GM12878 (cell line): ENCODE results near the gene PCTP. TPM values are rescaled to one million over a fixed set of nuclear protein-coding genes. Genes with fewer than 3 reads are reported as not detected.

Source experiments
- ATAC-seq: fragments of 200-7000 bp; cut with Tn5 transposase; 3 replicates; pipeline ENCODE4 v1.9.1; 2020; ENCODE audit warnings: mild to moderate bottlenecking, moderate library complexity
- BruUV-seq: library from RNA; stranded (reverse); fragments of 400-500 nt; replicated peaks from 2 replicates; lab custom pipeline; 2021; lab: Mats Ljungman, UMichigan
- CTCF ChIA-PET: fragments of 300-600 bp; sonication (Branson Sonifier 250); formaldehyde crosslinking; extraction: SDS; loops from one replicate; lab custom pipeline; 2021; ENCODE audit warnings: inconsistent platforms; lab: Yijun Ruan, JAX
- POLR2A ChIA-PET: fragments of 350-600 bp; formaldehyde crosslinking; extraction: SDS; loops from one replicate; lab custom pipeline; 2021; ENCODE audit warnings: inconsistent platforms; lab: Charles Lee
- RAD21 ChIA-PET: fragments of 300-600 bp; sonication (Branson Sonifier 250); formaldehyde crosslinking; loops from one replicate; lab custom pipeline; 2023; ENCODE audit warnings: antibody characterized with exemption; ENCODE audit not compliant: unreplicated experiment; lab: Charles Lee
- SMC1A ChIA-PET: fragments of 300-600 bp; sonication (Branson Sonifier 250); formaldehyde crosslinking; loops from one replicate; lab custom pipeline; 2023; ENCODE audit not compliant: unreplicated experiment, uncharacterized antibody; lab: Charles Lee
- DNase-seq: peaks from one replicate; pipeline ENCODE4 v3.0.0-alpha.2; 2011; ENCODE audit warnings: low read depth, low spot score
- FAIRE-seq: peaks from 3 replicates; lab custom pipeline; 2011; peaks lifted over from hg19 to GRCh38; lab: Jason Lieb, UNC
- H2AFZ ChIP-seq: 2 replicates; pipeline ENCODE4 v1.6.0; 2011; ENCODE audit warnings: low read depth, low read length, control low read depth; ENCODE audit not compliant: control insufficient read depth
- H3K27ac ChIP-seq: 2 replicates; pipeline ENCODE4 v1.5.1; 2011; ENCODE audit warnings: control low read depth; ENCODE audit not compliant: control insufficient read depth, insufficient read depth
- H3K27me3 ChIP-seq, 2 experiments: replicated peaks in 1 of 2; 2 replicates each; pipeline versions ENCODE4 v1.6.0 to v1.6.1; 2011; ENCODE audit warnings: low read length in 1 of 2; ENCODE audit not compliant: control insufficient read depth in 2 of 2, insufficient read depth in 2 of 2
- H3K36me3 ChIP-seq, 2 experiments: 2 replicates each; pipeline ENCODE4 v1.5.1; 2011; ENCODE audit warnings: low read length in 1 of 2; ENCODE audit not compliant: control insufficient read depth in 2 of 2, insufficient read depth in 2 of 2
- H3K4me1 ChIP-seq: 2 replicates; pipeline ENCODE4 v1.6.1; 2011; ENCODE audit warnings: mild to moderate bottlenecking, low read length, moderate library complexity, mixed read lengths; ENCODE audit not compliant: control insufficient read depth, insufficient read depth
- H3K4me2 ChIP-seq: 2 replicates; pipeline ENCODE4 v1.6.0; 2011; ENCODE audit warnings: control low read depth; ENCODE audit not compliant: control insufficient read depth, insufficient read depth
- H3K4me3 ChIP-seq: fragments of 200-600 bp; sonication (generic); 2 replicates; pipeline ENCODE4 v1.5.1; 2016
- H3K79me2 ChIP-seq: 2 replicates; pipeline ENCODE4 v1.6.0; 2011; ENCODE audit warnings: low read length; ENCODE audit not compliant: control insufficient read depth, insufficient read depth
- H3K9ac ChIP-seq: 2 replicates; pipeline ENCODE4 v1.8.0; 2011; ENCODE audit warnings: low read length, control low read depth, mixed read lengths; ENCODE audit not compliant: control insufficient read depth, insufficient read depth
- H3K9me3 ChIP-seq: replicated peaks from 3 replicates; pipeline ENCODE4 v1.5.1; 2011; ENCODE audit warnings: mild to moderate bottlenecking, low read length; ENCODE audit not compliant: control insufficient read depth, insufficient read depth
- H4K20me1 ChIP-seq: 2 replicates; pipeline ENCODE4 v1.6.0; 2011; ENCODE audit not compliant: control insufficient read depth, insufficient read depth
- EED ChIP-seq: sonication (generic); IDR thresholded peaks from 2 replicates; pipeline ENCODE4 v1.6.1; 2016; ENCODE audit warnings: antibody characterized with exemption, low read depth
- IKZF2 ChIP-seq, 2 experiments: fragments of 450-650 bp; IDR thresholded peaks; 2 replicates each; pipeline ENCODE4 v1.6.1; 2017; ENCODE audit warnings: mild to moderate bottlenecking in 2 of 2, moderate library complexity in 2 of 2
- PKNOX1 ChIP-seq: fragments of 450-650 bp; IDR thresholded peaks from 2 replicates; pipeline ENCODE4 v1.6.1; 2016; ENCODE audit warnings: mild to moderate bottlenecking
- POLR2AphosphoS2 ChIP-seq: IDR thresholded peaks from 2 replicates; pipeline ENCODE4 v1.6.1; 2011; ENCODE audit warnings: low read depth, mild to moderate bottlenecking, low read length, improper control_type of control experiment, moderate library complexity
- SMARCA5 ChIP-seq: fragments of 450-650 bp; IDR thresholded peaks from 2 replicates; pipeline ENCODE4 v1.6.1; 2017; ENCODE audit warnings: mild to moderate bottlenecking
- SUZ12 ChIP-seq: fragments of 200-600 bp; sonication (generic); IDR thresholded peaks from one replicate; pipeline ENCODE4 v1.6.1; 2018; ENCODE audit warnings: antibody characterized with exemption, mild to moderate bottlenecking; ENCODE audit not compliant: unreplicated experiment
- TBL1XR1 ChIP-seq: IDR thresholded peaks from 2 replicates; pipeline ENCODE4 v1.6.1; 2012; ENCODE audit warnings: low read depth, low read length, improper control_type of control experiment
- WRNIP1 ChIP-seq: IDR thresholded peaks from 2 replicates; pipeline ENCODE4 v1.6.1; 2011; ENCODE audit warnings: low read depth, low read length, improper control_type of control experiment, borderline replicate concordance
- WGBS: methylation state at CpG from one replicate; pipeline ENCODE4 v1.1.6; 2016; ENCODE audit warnings: low lambda C conversion rate; ENCODE audit not compliant: insufficient replicate concordance, insufficient coverage; ENCODE audit errors: missing lambda C conversion rate; 5-methylcytosine and 5-hydroxymethylcytosine counted together
- in situ Hi-C: fragments of 300-500 bp; cut with MboI; formaldehyde crosslinking; loops from 9 replicates; pipeline ENCODE4 v1.14.3; 2018; ENCODE audit warnings: mixed read lengths
- intact Hi-C: fragments of 100-400 bp; cut with micrococcal nuclease; formaldehyde crosslinking; loops from one replicate; pipeline ENCODE4 v1.14.2; 2022; ENCODE audit not compliant: unreplicated experiment
- polyA plus RNA-seq, 11 experiments: library from polyadenylated mRNA; depleted of rRNA in 4 of 11; unstranded in 6 of 11; stranded (reverse) in 5 of 11; fragments of >200 nt; fragmentation: Nextera tagmentation in 4 of 11; fragmentation: Illumina TruSeq in 1 of 11; extraction: Ambion mirVana in 4 of 11; extraction: Trizol in 1 of 11; gene quantifications; 1 replicate in 1 of 11; 2 replicates in 10 of 11; pipeline versions ENCODE4 v1.2.1 to v1.2.3, GENCODE V29; 2011 to 2016; ENCODE audit warnings: inconsistent platforms in 2 of 11, missing spikeins in 2 of 11, low read depth in 1 of 11
- total RNA-seq, 4 experiments: library from RNA; depleted of rRNA in 3 of 4; stranded (reverse); fragments of >200 nt in 3 of 4; fragmentation: Illumina TruSeq in 1 of 4; extraction: Trizol in 1 of 4; gene quantifications; 2 replicates each; pipeline versions ENCODE4 v1.2.1 to v1.2.3, GENCODE V29; 2013 to 2021

The PCTP gene
- total and polyA plus RNA-seq, 10 of the 15 experiments (the other 5 are each of a cell fraction or from before 2014, with no cell fraction given), result 1.4 to 26.8 (median 3.7) TPM

GRCh38 chr17:55729484-55729883 is 21.4 kb upstream of the PCTP start:
- Histone ChIP-seq H4K20me1 (no peaks in the 10 kb centered on the region), H3K9ac (no peak overlapping the region), H3K79me2 (no peaks in the 10 kb centered on the region), H3K36me3 (no peaks in the 10 kb centered on the region), H3K27me3 (no peaks in the 10 kb centered on the region; a peak in 2 of 4 replicates), H3K4me1 (no peaks in the 10 kb centered on the region), H2AFZ (no peak overlapping the region), H3K27ac (no peak overlapping the region), H3K4me2 (no peak overlapping the region), H3K4me3 (no peak overlapping the region), H3K9me3 (no peaks in the 10 kb centered on the region)
- BruUV-seq, result no TSS peak
- 0% methylated on average over 1 of the region's 1 CpG for WGBS
- in situ Hi-C loops (no loop called here), intact Hi-C loops (no loop called here)
- ATAC-seq (no peak), FAIRE-seq (no peak), DNase-seq (no peak)
- ChIA-PET SMC1A (no interaction called here), RAD21 (no interaction called here), CTCF (interaction anchor here (0.8 to 1.5 kb wide), 3 partner anchors 12 to 88 kb away, joined by 3 to 5 read pairs (median 3); no protein-coding TSS in a partner anchor), POLR2A (no interaction called here)
- TF ChIP-seq EED, result no peak
- TF ChIP-seq TBL1XR1, result no peak
- no peak for TF ChIP-seq IKZF2 (IDR thresholded peaks at IDR 0.05)
- no peak for TF ChIP-seq PKNOX1
- TF ChIP-seq SMARCA5, result no peak
- no peak for TF ChIP-seq SUZ12
- no peak for TF ChIP-seq WRNIP1
- no peak for TF ChIP-seq POLR2AphosphoS2
